Glomerular visceral epithelial cell (primary cell): ENCODE measurements around the gene LRRC8B.

Source experiments
- DNase-seq: peaks from one replicate; pipeline ENCODE4 v3.0.0-alpha.2; 2016; ENCODE audit errors: extremely low spot score

Gene LRRC8B

GRCh38 chr1:89633248-89633799 lies 108.7 kb downstream of the LRRC8B start:
- peak; percentile 74 for DNase-seq

- peak; percentile 32 for DNase-seq
Observed at GRCh38 chr1:89633800-89634625, 109.4 kb downstream of the LRRC8B start.

GRCh38 chr1:89635825-89636815 lies 111.5 kb downstream of the LRRC8B start:
- DNase-seq, result no peak

- DNase-seq, result no peak
Observed at GRCh38 chr1:89637496-89637895, 112.9 kb downstream of the LRRC8B start.

GRCh38 chr1:89640440-89640839 lies 115.8 kb downstream of the LRRC8B start:
- DNase-seq, result no peak

GRCh38 chr1:89641781-89642180 lies 117.2 kb downstream of the LRRC8B start:
- no peak for DNase-seq

GRCh38 chr1:89643577-89643976 lies 118.9 kb downstream of the LRRC8B start:
- DNase-seq, result no peak

- DNase-seq, result no peak
Observed at GRCh38 chr1:89644119-89644814, 119.6 kb downstream of the LRRC8B start.

GRCh38 chr1:89646259-89646658 lies 121.6 kb downstream of the LRRC8B start:
- DNase-seq, result no peak
